Stimulated activated effector memory CD8-positive, alpha-beta T cell treated with anti-CD3 and anti-CD28 coated beads, Interleukin-12 subunit alpha, Interleukin-12 subunit beta, amount 100 ng/mL, for 72 hours (primary cell): ENCODE data around the gene EEFSEC.

Experiments
- ATAC-seq: fragments of 150-1000 bp; cut with Tn5 transposase; 2 replicates; pipeline ENCODE4 v1.10.0; 2021
- DNase-seq, 2 donors: peaks; one replicate each; pipeline ENCODE4 v3.0.0; 2021 to 2022; ENCODE audit warnings: low spot score in 2 of 2
- H3K27ac Mint-ChIP-seq: one replicate; pipeline ENCODE4 v1.8.0; 2022; ENCODE audit warnings: mild to moderate bottlenecking, mixed read lengths
- H3K36me3 Mint-ChIP-seq: one replicate; pipeline ENCODE4 v1.8.0; 2022; ENCODE audit warnings: mild to moderate bottlenecking, mixed read lengths
- H3K4me1 Mint-ChIP-seq: one replicate; pipeline ENCODE4 v1.8.0; 2022; ENCODE audit warnings: mixed read lengths
- H3K4me3 Mint-ChIP-seq: one replicate; pipeline ENCODE4 v1.8.0; 2022; ENCODE audit warnings: mild to moderate bottlenecking, mixed read lengths
- H3K9me3 Mint-ChIP-seq: one replicate; pipeline ENCODE4 v1.8.0; 2022; ENCODE audit warnings: mixed read lengths

The EEFSEC gene

DNA sequence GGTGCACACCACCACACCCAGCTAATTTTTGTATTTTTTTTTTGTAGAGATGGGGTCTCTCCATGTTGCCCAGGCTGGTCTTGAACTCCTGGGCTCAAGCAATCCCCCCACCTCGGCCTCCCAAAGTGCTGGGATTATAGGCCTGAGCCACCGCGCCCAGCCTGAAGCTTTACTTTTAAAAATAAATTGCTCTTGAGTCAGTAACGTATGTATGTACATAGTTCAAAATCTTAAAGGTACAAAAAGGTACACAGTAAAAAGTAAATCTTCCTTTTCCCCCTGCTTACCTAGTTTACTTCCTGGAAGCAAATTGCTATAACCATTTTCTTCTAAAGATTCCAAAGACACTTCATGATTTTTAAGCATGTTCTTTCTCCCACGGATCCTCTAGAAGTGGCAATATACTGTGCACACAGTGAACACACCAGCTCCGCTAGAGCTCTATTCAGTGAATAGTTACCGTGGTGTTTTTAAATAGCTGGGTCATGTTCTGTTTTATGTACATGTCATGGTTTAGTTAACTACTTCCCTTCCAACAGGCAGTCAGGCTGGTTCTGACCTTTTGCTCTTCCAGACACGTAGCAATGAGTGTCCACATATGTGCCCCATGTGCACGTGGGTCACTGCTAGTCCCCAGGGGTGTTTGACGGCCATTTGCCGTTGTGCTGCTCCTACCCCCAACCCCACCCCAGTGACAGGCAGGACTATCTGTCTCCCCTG lies 82.1 kb downstream of the EEFSEC start:
- Mint-ChIP-seq H3K4me1 (peaks cover 24% of the 10 kb centered on the region), H3K36me3 (no peaks in the 10 kb centered on the region), H3K27ac (no peak overlapping the region), H3K4me3 (no peak overlapping the region), H3K9me3 (no peaks in the 10 kb centered on the region)
- DNase-seq (no peak), ATAC-seq (no peak)

DNA sequence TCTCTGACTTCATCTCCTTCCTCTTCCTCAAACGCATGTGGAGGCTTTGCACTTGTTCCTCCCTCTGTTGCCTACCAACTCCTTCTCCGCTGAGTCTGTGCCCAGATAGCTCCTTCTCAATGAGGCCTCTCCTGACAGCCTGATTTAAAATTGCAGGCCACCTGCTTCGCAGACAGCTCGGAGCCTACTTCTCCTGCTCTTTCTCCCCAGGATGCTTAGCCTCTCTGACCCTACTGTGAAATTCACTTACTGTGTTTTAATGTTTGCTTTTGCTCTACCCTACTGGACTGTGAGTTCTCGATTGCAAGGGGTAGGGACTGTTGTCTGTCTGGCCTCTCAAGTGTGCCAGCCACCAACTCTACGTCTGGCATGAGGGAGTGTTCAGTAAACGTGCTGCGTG lies 83.4 kb downstream of the EEFSEC start:
- no peak overlapping the region for H3K4me3 Mint-ChIP-seq
- no peaks in the 10 kb centered on the region for H3K9me3 Mint-ChIP-seq
- H3K4me1 Mint-ChIP-seq: peaks cover 29% of the 10 kb centered on the region
- no peak for ATAC-seq
- no peak for DNase-seq
- no peaks in the 10 kb centered on the region for H3K36me3 Mint-ChIP-seq
- H3K27ac Mint-ChIP-seq: no peak overlapping the region

GRCh38 chr3:128237348-128238183 lies 84.3 kb downstream of the EEFSEC start:
- Mint-ChIP-seq H3K4me3 (no peak overlapping the region), H3K9me3 (no peaks in the 10 kb centered on the region), H3K4me1 (peaks cover 31% of the 10 kb centered on the region), H3K27ac (no peak overlapping the region), H3K36me3 (no peaks in the 10 kb centered on the region)
- ATAC-seq: no peak
- no peak for DNase-seq

DNA sequence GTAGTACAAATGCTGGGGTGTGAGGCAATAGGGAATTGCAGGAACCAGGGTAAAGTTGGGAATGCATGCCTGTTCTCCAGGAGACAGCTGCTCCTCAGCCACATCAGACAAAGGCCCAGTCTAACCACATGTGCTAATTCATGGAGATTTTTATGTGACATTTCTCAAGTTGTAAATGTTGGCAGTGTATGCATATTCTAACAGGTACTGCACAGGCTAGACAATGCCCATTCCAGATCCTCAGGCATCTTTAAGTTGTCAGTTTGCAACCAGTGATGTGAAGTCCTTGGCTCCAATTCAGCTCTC lies 84.9 kb downstream of the EEFSEC start:
- Mint-ChIP-seq H3K4me3 (no peak overlapping the region), H3K9me3 (no peaks in the 10 kb centered on the region), H3K4me1 (peaks cover 32% of the 10 kb centered on the region), H3K27ac (no peak overlapping the region), H3K36me3 (no peaks in the 10 kb centered on the region)
- no peak for DNase-seq
- no peak for ATAC-seq

- no peak for DNase-seq
- Mint-ChIP-seq H3K4me1 (peaks cover 37% of the 10 kb centered on the region), H3K4me3 (no peak overlapping the region), H3K9me3 (no peaks in the 10 kb centered on the region), H3K27ac (no peak overlapping the region), H3K36me3 (peaks cover 4% of the 10 kb centered on the region)
- ATAC-seq: no peak
These were observed 86.0 kb downstream of the EEFSEC start for GRCh38 chr3:128239304-128239703.

GRCh38 chr3:128240232-128240631 lies 87.0 kb downstream of the EEFSEC start:
- no peaks in the 10 kb centered on the region for H3K9me3 Mint-ChIP-seq
- H3K27ac Mint-ChIP-seq: no peak overlapping the region
- H3K4me3 Mint-ChIP-seq: no peak overlapping the region
- ATAC-seq (no peak), DNase-seq (no peak)
- H3K36me3 Mint-ChIP-seq: peaks cover 4% of the 10 kb centered on the region
- H3K4me1 Mint-ChIP-seq: peaks cover 42% of the 10 kb centered on the region

- H3K4me1 Mint-ChIP-seq: peaks cover 38% of the 10 kb centered on the region
- peaks cover 4% of the 10 kb centered on the region for H3K36me3 Mint-ChIP-seq
- H3K27ac Mint-ChIP-seq: no peak overlapping the region
- H3K4me3 Mint-ChIP-seq: no peak overlapping the region
- no peak for DNase-seq
- no peak for ATAC-seq
- no peaks in the 10 kb centered on the region for H3K9me3 Mint-ChIP-seq
These were observed 88.5 kb downstream of the EEFSEC start for GRCh38 chr3:128241741-128242140.

- peak overlapping the region; percentile 13 for H3K4me3 Mint-ChIP-seq
- peaks cover 32% of the 10 kb centered on the region for H3K4me1 Mint-ChIP-seq
- ATAC-seq (no peak), DNase-seq (no peak)
- no peaks in the 10 kb centered on the region for H3K9me3 Mint-ChIP-seq
- peaks cover 9% of the 10 kb centered on the region for H3K36me3 Mint-ChIP-seq
- H3K27ac Mint-ChIP-seq: peak overlapping the region; percentile 50
These were observed 89.7 kb downstream of the EEFSEC start for GRCh38 chr3:128242818-128243601.

DNA sequence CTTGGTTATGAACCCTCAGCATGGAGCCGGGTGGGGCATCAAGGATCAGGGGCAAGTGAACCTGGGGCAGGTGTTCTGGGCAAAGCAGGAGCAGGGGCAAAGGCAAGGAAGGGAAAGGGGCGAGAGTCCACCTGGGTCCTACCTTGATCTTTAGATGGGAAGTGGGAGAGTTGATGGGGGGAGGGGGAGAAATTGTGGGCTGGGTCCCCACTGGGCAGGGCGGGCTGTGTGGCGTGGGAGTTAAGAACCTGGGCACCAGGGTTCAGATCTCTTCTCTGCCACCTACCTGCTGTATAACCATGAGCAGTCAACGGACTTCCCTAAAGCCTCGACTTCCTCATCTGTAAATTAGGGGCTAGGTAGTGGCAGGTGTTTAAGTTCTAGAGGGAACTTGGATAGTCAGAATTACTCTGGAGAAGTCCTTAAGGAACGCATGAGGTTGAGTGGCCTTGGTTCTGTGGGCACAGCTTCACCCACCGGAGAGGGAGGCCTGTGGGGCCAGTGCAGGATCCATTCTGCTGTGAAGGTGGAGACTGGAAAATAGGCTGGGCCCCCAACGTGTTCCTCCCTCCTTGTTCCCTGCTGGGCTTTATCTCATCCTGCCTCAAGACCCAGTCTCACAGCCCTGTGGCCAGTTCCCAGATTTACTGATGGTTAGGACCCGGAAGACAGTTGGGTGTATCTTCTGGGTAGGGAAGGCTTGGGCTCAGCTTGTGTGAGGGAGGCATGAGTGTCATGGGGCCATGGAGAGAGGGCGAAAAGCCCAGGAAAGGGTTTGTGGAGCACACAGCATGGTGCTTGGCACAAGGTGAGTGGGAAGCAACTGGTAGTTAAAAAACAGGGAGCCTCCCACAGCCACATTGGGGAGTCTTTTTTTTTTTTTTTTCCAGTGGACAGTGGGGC lies 90.6 kb downstream of the EEFSEC start:
- no peak for DNase-seq
- peak overlapping the region; percentile 50 for H3K27ac Mint-ChIP-seq
- H3K4me3 Mint-ChIP-seq: no peak overlapping the region
- no peaks in the 10 kb centered on the region for H3K9me3 Mint-ChIP-seq
- H3K36me3 Mint-ChIP-seq: peaks cover 9% of the 10 kb centered on the region
- H3K4me1 Mint-ChIP-seq: peaks cover 32% of the 10 kb centered on the region
- no peak for ATAC-seq

GRCh38 chr3:128245460-128245859 lies 92.2 kb downstream of the EEFSEC start:
- no peak overlapping the region for H3K4me3 Mint-ChIP-seq
- H3K4me1 Mint-ChIP-seq: peaks cover 23% of the 10 kb centered on the region
- DNase-seq: no peak
- H3K27ac Mint-ChIP-seq: peak overlapping the region; percentile 53
- H3K36me3 Mint-ChIP-seq: peaks cover 18% of the 10 kb centered on the region
- no peaks in the 10 kb centered on the region for H3K9me3 Mint-ChIP-seq
- no peak for ATAC-seq

DNA sequence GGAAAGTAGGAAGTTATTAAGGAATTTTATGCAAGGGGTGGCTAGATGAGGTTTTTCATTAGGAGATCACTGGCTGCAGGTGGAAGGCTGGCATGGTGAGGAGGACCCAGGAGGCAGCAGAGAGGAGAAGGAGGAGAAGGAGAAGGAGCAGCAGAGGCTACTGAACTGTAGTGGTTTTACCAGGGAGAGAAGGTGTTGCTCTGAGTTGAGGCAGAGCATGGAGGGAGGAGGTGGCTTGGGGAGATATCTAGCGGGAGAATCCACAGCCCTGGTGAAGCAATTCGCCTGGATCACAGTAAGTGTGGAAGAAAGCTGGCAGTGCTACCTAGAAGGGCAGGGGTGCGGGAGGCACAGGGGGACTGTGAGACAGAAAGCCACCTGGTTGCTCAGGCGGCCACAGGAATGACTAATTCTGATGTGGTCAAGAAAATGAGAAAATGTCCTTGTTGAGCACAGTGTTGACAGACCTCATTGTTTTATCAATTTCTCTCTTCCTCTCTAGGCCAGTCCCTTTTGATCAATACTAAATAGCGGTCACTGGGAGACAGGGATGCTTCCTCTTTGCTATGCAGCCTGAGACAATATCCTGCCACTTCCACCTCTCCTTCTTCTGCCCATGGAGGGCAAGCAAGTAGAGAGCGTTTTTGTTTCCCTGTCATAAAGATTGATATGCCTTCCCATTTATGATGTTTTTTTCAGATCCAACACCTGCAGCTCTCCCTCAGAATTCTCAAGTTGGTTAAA lies 94.6 kb downstream of the EEFSEC start:
- ATAC-seq (no peak), DNase-seq (no peak)
- peak overlapping the region; percentile 17 for H3K27ac Mint-ChIP-seq
- peaks cover 14% of the 10 kb centered on the region for H3K4me1 Mint-ChIP-seq
- no peak overlapping the region for H3K4me3 Mint-ChIP-seq
- H3K36me3 Mint-ChIP-seq: peaks cover 31% of the 10 kb centered on the region
- no peaks in the 10 kb centered on the region for H3K9me3 Mint-ChIP-seq

DNA sequence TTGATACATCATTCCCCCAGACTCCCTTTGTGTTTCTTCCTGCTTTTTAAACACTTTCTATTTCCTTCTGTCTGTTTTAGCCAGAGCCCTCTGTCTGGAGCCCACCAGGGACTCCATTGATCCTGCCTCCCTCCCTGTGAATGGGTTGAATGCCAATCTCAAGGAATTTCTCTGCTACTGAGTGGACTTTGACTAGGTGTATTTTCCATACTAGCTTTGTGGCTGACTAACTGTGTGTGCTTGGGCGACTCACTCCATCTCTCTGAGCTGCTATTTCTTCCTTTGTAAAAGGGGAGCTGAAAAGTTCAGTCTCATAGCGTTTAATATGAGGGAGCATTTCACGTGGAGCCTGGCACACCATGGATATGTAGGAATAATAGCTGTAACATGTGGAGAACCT lies 98.8 kb downstream of the EEFSEC start:
- no peak for ATAC-seq
- peaks cover 34% of the 10 kb centered on the region for H3K36me3 Mint-ChIP-seq
- H3K4me3 Mint-ChIP-seq: no peak overlapping the region

GRCh38 chr3:128253150-128253549 lies 99.9 kb downstream of the EEFSEC start:
- H3K36me3 Mint-ChIP-seq: peaks cover 29% of the 10 kb centered on the region
- ATAC-seq: no peak

More for the DNA sequence above, 98.8 kb downstream of the EEFSEC start:
- peaks cover 21% of the 10 kb centered on the region for H3K4me1 Mint-ChIP-seq
- H3K9me3 Mint-ChIP-seq: no peaks in the 10 kb centered on the region
- DNase-seq: no peak
- H3K27ac Mint-ChIP-seq: no peak overlapping the region

DNA sequence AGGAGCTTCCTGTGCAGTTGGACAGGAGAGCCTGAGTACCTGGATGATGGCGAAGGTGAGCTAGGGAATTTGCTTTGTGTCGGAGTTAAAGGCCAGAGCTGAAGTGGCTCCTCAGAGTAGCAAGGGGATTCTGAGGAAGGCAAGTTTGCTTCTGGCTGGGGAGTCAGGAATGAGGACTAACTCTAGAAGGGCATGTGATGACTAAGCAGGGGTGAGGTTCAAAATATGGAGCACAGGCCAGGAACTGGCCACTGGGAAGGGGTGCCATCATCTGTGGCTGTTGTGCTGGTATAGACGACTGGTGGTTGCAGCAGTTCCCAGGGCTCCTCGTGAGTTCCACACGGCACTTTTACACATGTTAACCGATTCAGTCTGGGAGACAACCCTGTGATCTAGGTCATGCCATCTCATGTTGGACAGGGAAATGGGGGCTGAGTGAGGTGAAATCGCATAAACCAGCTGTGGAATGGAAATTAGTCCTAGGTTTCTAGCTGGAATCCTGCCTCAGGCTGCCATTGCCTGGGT lies 100.8 kb downstream of the EEFSEC start:
- Mint-ChIP-seq H3K36me3 (peaks cover 29% of the 10 kb centered on the region), H3K27ac (no peak overlapping the region), H3K4me3 (no peak overlapping the region), H3K9me3 (no peaks in the 10 kb centered on the region), H3K4me1 (peaks cover 21% of the 10 kb centered on the region)
- ATAC-seq: no peak
- DNase-seq: no peak

More at GRCh38 chr3:128253150-128253549, 99.9 kb downstream of the EEFSEC start:
- no peak for DNase-seq
- H3K4me3 Mint-ChIP-seq: no peak overlapping the region
- peaks cover 21% of the 10 kb centered on the region for H3K4me1 Mint-ChIP-seq
- no peak overlapping the region for H3K27ac Mint-ChIP-seq
- H3K9me3 Mint-ChIP-seq: no peaks in the 10 kb centered on the region
